Tibial nerve (tissue), 4 donors: ENCODE data around the gene ASIC4. TPM values are rescaled to one million over a fixed set of nuclear protein-coding genes. Genes with fewer than 3 reads are reported as not detected.

ENCODE experiments used
- DNase-seq, 2 donors: peaks; one replicate each; pipeline ENCODE4 v3.0.0-alpha.2; 2019; ENCODE audit warnings: low spot score in 2 of 2
- H3K27ac ChIP-seq, 4 donors: fragments of 200-600 bp; sonication (generic) in 3 of 4; one replicate each; pipeline ENCODE4 v1.5.1; 2017 to 2019; ENCODE audit warnings: mild to moderate bottlenecking in 1 of 4
- H3K27me3 ChIP-seq, 2 donors: fragments of 200-600 bp; sonication (generic) in 1 of 2; one replicate each; pipeline versions ENCODE4 v1.5.1 to v1.6.0; 2017 to 2019
- H3K36me3 ChIP-seq, 3 donors: fragments of 200-600 bp; sonication (generic); one replicate each; pipeline ENCODE4 v1.5.1; 2018 to 2019
- H3K4me1 ChIP-seq, 4 donors: fragments of 200-600 bp; sonication (generic) in 3 of 4; one replicate each; pipeline ENCODE4 v1.5.1; 2017 to 2019
- H3K4me3 ChIP-seq, 4 donors: fragments of 200-600 bp; sonication (generic) in 3 of 4; one replicate each; pipeline ENCODE4 v1.5.1; 2017 to 2019; ENCODE audit warnings: mild to moderate bottlenecking in 1 of 4, moderate library complexity in 1 of 4
- H3K9me3 ChIP-seq, 4 donors: fragments of 200-600 bp; sonication (generic) in 3 of 4; one replicate each; pipeline ENCODE4 v1.5.1; 2017 to 2019
- EP300 ChIP-seq, 2 donors: sonication (generic); formaldehyde crosslinking; IDR thresholded peaks; one replicate each; pipeline ENCODE4 v1.6.1; 2017; ENCODE audit warnings: antibody characterized with exemption in 2 of 2, mild to moderate bottlenecking in 1 of 2
- POLR2A ChIP-seq, 2 donors: fragments of 450-650 bp; IDR thresholded peaks; one replicate each; pipeline ENCODE4 v1.6.1; 2017; ENCODE audit warnings: antibody characterized with exemption in 2 of 2, mild to moderate bottlenecking in 2 of 2, moderate library complexity in 2 of 2
- WGBS, 2 donors: methylation state at CpG; one replicate each; pipeline ENCODE4 v1.1.5; 2018; 5-methylcytosine and 5-hydroxymethylcytosine counted together
- total RNA-seq, 4 donors: library from RNA; depleted of rRNA; stranded (reverse); fragments of >200 nt; gene quantifications; one replicate each; pipeline ENCODE4 v1.1.0, GENCODE V29; 2016
- TF ChIP-seq, protein P1 (sequence below), 5 experiments: fragments of 200-600 bp in 3 of 5; fragments of 450-650 bp in 2 of 5; sonication (generic) in 3 of 5; IDR thresholded peaks; one replicate each; pipeline ENCODE4 v1.5.1; 2016 to 2019; ENCODE audit warnings: antibody characterized with exemption in 5 of 5, mild to moderate bottlenecking in 3 of 5, moderate library complexity in 2 of 5

The ASIC4 gene
- total RNA-seq, 4 donors from 2014 or later = 0.42 to 3.0 TPM; not detected in 2

DNA sequence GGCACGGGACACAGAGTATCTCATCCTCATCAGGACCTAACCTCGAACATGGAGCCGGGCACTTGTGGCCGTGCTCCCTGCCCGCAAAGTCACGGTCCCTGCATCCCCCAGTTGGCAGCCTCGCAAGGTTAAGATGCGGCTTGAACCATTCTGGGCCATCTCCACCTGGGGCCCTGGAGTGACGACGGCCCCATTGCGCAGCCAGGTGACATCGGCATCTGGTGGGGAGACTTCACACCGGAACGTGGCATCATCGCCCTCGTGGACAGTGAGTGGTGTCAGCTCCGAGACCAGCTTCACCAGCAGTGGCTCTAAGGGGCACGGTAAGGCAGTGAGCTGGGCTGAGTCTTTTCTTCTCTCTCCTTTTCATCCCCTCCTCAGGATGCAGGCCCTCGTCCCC, 42.1 kb downstream of the ASIC4 start:
- Histone ChIP-seq H3K27ac (no peak overlapping the region), H3K4me1 (peaks cover 0 to 26% (median 14%) of the 10 kb centered on the region in 4 donors), H3K9me3 (no peaks in the 10 kb centered on the region), H3K4me3 (no peak overlapping the region), H3K36me3 (peaks cover 0 to 56% (median 0%) of the 10 kb centered on the region in 3 donors), H3K27me3 (peaks cover 0 to 7% of the 10 kb centered on the region in 2 donors)
- 74 to 89% methylated on average over 6 to 18 of the region's 19 CpGs for WGBS, 2 donors
- TF ChIP-seq POLR2A (IDR thresholded peaks at IDR 0.05) (no peak), EP300 (IDR thresholded peaks at IDR 0.05) (no peak)
- TF ChIP-seq, protein P1, sequence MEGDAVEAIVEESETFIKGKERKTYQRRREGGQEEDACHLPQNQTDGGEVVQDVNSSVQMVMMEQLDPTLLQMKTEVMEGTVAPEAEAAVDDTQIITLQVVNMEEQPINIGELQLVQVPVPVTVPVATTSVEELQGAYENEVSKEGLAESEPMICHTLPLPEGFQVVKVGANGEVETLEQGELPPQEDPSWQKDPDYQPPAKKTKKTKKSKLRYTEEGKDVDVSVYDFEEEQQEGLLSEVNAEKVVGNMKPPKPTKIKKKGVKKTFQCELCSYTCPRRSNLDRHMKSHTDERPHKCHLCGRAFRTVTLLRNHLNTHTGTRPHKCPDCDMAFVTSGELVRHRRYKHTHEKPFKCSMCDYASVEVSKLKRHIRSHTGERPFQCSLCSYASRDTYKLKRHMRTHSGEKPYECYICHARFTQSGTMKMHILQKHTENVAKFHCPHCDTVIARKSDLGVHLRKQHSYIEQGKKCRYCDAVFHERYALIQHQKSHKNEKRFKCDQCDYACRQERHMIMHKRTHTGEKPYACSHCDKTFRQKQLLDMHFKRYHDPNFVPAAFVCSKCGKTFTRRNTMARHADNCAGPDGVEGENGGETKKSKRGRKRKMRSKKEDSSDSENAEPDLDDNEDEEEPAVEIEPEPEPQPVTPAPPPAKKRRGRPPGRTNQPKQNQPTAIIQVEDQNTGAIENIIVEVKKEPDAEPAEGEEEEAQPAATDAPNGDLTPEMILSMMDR (IDR thresholded peaks at IDR 0.05) = no peak
- DNase-seq = no peak

DNA sequence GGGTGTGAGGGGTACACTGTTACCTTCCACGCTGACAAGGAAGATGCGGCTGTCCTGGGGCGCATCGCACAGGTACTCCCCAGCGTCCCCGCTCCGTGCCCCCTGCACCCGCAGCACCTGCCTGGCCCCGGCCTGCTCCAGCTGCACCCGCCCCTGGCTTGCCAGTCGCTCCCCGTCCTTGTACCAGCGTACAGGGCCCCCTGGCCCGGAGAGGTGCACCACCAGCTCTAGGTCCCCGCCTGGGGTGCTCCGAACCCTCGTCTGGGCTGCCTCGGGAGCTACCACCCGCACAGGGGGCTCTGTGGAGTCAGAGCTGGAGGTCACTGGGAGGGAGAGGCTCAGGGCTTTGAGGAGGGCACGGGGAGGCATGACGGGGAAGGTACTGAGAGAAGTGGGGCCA, 43.0 kb downstream of the ASIC4 start:
- Histone ChIP-seq H3K4me1 (peaks cover 0 to 17% (median 7%) of the 10 kb centered on the region in 4 donors), H3K4me3 (no peak overlapping the region), H3K27ac (no peak overlapping the region), H3K36me3 (peaks cover 0 to 64% (median 0%) of the 10 kb centered on the region in 3 donors), H3K27me3 (peaks cover 0 to 7% of the 10 kb centered on the region in 2 donors), H3K9me3 (no peaks in the 10 kb centered on the region)
- 91 to 92% methylated on average over 20 to 21 of the region's 21 CpGs for WGBS, 2 donors
- TF ChIP-seq EP300 (IDR thresholded peaks at IDR 0.05) (no peak), POLR2A (IDR thresholded peaks at IDR 0.05) (no peak)
- TF ChIP-seq, protein P1 (IDR thresholded peaks at IDR 0.05) = no peak
- DNase-seq = no peak

DNA sequence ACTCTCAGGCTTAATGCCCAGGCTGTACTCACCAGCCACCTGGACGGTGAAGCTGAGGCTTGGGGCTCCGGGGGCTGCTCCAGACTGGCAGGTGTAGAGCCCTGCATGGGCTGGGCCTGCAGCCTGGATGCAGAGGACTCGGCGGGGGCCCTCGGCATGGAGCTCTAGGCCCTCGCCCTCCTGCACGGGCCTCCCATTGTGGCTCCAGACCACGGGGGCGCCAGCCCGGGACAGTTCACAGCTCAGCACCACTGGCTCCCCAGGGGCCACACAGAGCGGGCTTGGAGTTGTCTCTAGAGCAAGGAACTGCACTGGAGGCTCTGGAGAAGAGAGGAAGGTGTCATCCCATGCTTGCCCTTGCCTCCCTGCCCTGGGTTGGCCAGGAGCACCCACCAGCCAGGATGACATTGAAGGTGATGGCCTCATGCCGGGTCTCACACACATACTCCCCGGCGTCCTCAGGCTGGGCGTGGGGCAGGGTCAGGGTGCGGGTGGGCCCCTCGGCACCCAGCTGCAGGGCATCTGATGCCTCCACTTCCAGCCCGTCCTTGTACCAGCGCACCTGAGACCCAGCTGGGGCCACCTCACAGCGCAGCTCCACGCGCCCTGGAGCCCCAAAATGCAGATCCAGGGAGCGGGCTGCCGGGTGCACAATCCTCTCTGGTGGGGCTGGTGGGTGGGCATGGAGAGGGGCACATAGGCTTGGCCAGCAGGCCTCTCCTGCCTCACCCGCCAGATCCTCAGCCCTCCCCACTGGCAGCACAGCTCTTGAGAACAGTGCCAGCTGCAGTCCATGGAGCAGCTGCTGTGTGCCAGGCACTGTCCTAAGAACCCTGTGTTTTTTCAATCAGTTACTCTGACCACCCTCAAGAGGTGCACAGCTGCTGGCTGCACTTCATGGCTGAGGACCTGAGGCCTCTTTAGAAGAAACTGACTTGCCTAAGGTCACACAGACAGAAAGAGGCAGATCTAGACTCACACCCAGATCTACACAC, 43.8 kb downstream of the ASIC4 start:
- Histone ChIP-seq H3K27me3 (peaks cover 0 to 5% of the 10 kb centered on the region in 2 donors), H3K36me3 (peaks cover 0 to 71% (median 0%) of the 10 kb centered on the region in 3 donors), H3K4me1 (peaks cover 0 to 12% (median 2%) of the 10 kb centered on the region in 4 donors), H3K27ac (no peak overlapping the region), H3K9me3 (no peaks in the 10 kb centered on the region), H3K4me3 (no peak overlapping the region)
- 92 to 93% methylated on average over 13 to 18 of the region's 25 CpGs for WGBS, 2 donors
- TF ChIP-seq POLR2A (IDR thresholded peaks at IDR 0.05) (no peak), EP300 (IDR thresholded peaks at IDR 0.05) (no peak)
- TF ChIP-seq, protein P1 (IDR thresholded peaks at IDR 0.05) = no peak
- no peak for DNase-seq

DNA sequence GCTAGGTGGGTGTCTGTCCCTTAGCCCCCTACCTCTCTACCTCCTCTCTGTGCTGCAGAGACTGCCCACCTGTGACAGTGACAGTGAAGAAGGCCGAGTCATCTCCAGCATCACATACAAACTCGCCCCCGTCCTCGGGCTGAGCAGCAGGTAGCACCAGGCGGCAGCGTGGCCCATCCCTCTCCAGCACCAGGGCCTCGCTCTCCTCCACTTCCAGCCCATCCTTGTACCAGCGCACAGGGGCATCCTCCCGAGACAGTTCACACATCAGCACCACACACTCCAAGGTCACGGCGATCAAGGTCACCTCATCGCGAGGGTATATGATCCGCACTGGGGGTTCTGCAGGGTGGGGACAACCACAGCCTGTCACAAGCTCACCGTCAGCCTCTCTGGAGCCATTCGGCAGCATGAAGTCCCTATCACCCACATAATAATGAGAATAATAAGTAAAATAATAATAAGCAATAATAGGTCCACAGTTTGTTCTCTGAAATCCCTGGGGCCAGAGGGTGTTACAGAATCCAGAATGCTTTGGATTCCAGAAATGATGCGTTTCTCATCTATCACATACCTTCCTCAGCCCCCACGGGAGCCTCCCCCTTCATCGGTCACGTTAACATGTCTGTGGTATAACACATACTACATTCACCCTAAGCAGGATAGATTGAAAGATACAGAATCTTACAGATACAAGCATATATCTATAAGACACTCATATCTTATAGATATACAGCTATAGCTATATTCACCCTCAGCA, 45.1 kb downstream of the ASIC4 start:
- Histone ChIP-seq H3K9me3 (no peaks in the 10 kb centered on the region), H3K4me1 (peaks cover 0 to 5% (median 0%) of the 10 kb centered on the region in 4 donors), H3K27me3 (no peaks in the 10 kb centered on the region), H3K4me3 (no peak overlapping the region), H3K36me3 (peaks cover 0 to 78% (median 0%) of the 10 kb centered on the region in 3 donors), H3K27ac (no peak overlapping the region)
- TF ChIP-seq EP300 (IDR thresholded peaks at IDR 0.05) (no peak), POLR2A (IDR thresholded peaks at IDR 0.05) (no peak)
- TF ChIP-seq, protein P1 (IDR thresholded peaks at IDR 0.05) = no peak
- no peak for DNase-seq
- 84 to 85% methylated on average over 20 of the region's 20 CpGs for WGBS, 2 donors
